ENCODE measurements around the gene PHACTR1. TPM values are rescaled to one million over a fixed set of nuclear protein-coding genes. Genes with fewer than 3 reads are reported as not detected.

Gene PHACTR1
- total RNA-seq, 1 experiment from 2014 or later, result not detected

DNA sequence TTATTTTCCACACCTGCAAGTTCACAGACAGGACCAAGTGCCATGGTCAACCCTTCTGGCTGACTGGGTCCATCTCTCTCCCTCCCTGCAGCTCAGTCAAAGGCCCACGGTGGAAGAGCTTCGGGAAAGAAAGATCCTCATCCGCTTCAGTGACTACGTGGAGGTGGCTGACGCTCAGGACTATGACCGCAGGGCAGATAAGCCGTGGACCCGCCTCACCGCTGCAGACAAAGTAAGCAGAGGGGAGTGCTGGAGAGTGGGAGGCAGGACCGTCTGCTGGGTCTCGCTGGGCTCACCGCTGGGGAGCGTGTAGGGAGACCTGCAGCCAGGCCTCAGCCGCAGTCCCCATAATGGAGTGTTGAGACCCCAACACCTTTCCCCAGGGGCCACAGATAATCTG is 566.8 kb downstream of the PHACTR1 start:
- no peak for DNase-seq (ENCODE audit: low spot score)

DNA sequence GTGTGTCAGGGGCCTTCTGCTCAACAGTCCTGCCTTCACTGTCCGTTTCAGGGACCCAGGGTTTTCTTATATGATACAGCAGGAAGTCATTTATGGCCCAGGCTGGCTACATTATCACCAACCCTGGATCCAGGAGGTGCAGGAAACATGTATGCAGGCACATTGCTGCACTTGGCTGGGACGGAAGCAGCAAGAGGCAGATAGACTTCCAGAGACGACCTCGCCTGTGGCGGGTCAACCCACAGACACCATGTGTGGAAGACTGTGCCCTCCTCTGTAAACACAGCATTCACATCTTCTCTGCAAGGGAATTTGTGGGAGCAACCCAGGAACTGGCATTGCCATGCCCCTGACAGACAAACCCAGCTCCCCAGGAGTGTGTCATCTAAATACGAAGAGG is 568.1 kb downstream of the PHACTR1 start:
- DNase-seq (ENCODE audit: low spot score), result no peak

DNA sequence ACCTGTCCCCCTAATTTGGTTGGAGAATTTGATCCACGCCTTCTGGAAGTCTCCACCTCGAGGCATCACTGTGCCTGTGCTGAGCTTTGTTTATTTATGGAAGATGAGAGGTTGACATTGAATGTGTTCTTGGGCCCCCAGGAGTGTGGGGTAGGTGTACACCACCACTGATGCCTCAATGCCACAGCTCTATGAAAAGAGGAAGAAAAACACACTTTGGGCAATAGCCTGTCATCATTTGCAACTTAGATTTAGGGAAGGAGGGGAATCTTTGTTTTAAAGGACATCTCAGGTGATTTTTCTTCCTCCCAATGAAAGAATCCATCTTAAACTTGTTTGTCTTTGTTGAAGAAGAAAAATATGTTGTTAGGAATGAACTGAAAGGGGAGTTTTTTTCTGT is 569.1 kb downstream of the PHACTR1 start:
- no peak for DNase-seq (ENCODE audit: low spot score)

DNA sequence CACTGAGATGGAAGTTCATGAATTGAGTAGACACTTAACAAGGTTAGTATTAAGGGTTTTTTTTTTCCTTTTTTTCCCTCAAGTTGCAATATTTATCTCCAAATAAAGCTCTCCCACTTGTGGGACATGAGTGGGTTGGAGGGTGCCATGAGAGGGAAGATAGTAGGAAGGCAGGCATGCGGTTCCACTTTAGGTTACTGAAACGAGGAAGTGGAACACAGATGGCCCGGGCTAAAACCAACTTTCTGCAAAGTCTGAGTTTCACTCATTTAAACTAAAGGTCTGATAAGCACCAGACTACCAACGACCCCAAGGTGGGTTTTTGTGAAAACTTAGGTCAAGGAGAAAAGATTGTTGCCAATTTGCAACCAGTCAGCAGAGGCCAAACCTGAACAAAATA is 569.6 kb downstream of the PHACTR1 start:
- DNase-seq (ENCODE audit: low spot score), result no peak

DNA sequence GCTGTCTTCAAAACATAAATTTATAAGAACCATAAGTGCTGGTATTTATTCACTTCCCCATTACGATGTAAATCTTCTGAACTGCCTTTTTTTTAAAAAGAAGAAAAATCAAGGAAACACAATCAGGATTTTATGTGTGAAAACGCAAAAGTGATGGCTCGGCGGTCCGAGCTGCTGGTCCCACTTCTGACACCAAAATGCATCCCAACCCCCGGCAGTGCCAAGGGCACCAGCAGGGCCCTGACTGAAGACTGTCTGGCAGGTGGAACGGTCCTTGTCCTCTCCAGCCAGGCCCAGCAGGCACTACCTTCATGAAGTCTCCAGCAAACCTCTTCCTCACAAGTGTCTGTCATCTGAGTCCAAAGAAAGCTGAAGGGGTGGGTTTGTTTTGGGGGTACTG is 570.5 kb downstream of the PHACTR1 start:
- no peak for DNase-seq (ENCODE audit: low spot score)

DNA sequence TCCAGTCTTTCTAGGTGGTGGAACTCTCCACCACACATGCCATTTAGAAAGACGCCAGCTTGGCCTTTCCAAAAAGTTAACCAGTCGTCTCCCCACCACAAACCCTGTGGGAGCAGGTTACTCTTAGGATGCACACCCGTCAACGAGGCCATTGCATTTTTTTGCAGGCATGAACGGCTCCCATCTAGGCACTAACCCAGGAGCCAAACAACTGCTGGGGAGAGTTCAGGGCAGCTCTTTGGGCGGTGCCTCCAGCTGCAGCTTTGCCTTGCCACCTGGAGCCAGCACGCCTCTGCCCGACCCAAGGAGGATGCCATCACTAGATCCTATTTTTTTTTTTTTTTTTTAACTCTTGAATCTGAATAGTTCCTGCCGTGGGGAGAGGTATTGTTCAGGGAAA is 571.9 kb downstream of the PHACTR1 start:
- no peak for DNase-seq (ENCODE audit: low spot score)

DNA sequence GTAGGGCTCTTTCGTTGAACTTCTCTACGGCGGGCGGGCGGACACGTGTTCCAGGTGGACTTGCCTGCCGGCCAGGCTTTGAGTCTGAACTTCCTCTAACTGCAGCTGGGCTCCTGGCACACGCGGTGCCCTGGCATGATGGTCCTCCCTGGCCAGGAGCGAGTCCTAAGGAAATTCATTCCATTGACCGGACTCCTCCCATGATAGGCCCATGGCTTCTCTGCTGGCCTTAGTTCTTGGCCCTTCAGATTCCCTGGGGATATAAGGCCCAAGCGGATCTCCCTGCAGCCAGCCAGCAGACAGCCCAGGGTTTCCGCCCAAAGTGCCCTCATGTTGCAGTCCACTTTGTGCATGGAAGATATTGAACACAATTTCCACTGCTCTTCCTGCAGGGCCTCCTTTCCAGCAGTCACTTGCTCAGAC is 572.4 kb downstream of the PHACTR1 start:
- DNase-seq (ENCODE audit: low spot score), result no peak

DNA sequence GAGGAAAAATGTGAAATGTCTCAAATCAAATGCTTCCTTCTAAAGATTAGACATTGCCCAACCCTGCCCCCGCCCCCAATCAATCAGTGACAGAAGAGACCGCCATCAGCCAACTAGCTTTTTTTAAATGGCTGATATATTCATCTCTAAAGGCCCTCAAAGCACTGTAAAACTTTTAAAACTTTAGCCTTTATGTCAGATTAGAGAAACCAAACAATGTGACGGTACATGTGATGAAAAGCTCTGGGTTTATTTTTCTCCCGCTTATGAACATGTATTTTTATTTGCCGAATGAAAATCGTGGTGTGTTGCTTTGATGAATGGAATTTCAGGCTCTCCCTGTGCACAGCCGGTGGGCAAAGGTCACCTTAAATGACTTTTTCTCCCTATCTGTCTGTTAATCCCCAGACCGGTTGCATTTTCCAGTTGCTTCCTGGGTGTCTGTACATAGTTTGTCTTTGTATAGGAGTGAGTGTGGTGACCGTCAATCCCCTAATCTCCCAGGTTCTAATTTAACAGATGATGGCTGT is 573.3 kb downstream of the PHACTR1 start:
- peak; percentile 42 for DNase-seq (ENCODE audit: low spot score)

DNA sequence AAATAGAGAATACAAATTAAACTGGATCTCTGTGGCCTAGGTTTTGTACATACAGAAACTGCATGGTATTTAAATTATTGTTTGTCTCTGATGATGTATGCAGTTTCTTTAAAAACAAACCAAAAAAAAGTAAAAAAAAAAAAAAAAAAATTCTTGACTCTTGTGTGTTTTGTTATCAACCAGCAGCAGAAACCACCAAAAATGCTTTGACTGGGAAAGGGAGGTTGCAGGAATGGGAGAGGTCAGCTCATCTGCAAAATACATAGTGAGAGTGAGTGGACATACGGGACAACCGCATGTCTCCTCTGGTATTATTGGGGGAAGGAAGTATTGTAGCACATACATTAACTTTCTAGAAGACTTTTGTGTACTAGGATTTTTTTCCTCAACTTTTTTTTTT is 573.8 kb downstream of the PHACTR1 start:
- no peak for DNase-seq (ENCODE audit: low spot score)

DNA sequence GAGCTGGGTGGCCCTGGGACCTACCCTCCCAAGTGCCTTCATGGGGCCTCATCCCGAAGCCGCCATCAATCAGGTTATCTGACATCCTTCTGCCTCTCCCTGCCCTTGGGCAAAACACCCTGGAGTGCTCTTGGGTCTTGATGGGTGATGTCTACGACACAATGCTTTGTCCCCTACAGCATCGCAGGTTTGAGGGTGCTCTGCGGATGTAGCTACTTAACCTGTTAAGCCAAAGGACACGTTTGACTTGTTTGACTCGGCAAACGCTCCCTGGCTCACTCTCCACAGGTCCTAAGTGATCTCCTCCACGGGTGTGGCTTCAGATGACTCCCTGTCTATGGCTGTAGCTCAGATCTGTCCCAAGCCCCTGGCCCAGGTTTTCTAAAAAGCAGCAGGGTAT is 576.2 kb downstream of the PHACTR1 start:
- no peak for DNase-seq (ENCODE audit: low spot score)

DNA sequence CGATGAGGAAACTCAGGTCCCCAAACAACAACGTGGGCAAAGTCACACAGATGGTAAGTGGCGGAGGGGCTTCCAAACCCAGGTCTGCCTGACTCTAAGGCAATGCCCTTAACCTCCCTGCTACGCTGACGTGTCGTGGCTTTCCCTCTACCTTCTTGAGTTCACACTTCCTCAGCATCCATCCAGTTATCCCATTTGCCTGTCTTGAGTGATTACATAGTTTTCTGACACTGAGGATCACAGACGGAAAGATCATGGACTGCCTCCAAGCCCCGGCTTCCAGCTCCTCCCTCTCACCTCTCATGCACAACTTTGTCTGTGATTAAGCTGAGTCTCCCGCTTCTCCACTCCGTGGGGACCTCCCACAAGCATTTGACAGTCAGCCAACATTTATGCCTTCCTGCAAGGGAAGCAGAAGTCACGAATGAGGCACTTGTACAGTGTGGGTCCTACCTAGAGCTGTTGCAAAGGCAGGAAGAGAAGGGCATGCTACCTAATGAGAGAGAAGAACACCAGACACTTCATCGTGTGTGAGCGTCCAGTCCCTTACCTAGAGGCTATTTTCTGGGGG is 578.0 kb downstream of the PHACTR1 start:
- DNase-seq (ENCODE audit: low spot score), result no peak

DNA sequence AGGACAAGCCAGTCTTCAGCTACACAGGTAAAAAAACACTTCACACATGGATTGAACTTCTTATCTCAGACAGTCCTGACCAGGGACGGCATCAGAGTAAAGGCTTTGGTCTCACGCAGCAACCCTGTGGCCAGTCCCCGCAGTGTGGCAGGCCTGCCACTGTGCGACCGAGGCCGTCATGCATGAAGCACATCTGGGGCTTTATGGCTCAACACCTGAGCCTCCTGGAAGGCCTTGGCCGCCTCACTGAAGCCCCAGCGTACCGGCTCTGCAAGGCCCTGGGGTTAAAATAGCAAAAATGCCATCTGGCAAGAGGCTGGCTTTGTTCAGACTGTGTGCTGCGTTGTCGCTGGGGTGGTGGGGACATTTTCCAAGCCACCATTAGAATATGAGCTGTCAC is 579.0 kb downstream of the PHACTR1 start:
- DNase-seq (ENCODE audit: low spot score), result no peak

DNA sequence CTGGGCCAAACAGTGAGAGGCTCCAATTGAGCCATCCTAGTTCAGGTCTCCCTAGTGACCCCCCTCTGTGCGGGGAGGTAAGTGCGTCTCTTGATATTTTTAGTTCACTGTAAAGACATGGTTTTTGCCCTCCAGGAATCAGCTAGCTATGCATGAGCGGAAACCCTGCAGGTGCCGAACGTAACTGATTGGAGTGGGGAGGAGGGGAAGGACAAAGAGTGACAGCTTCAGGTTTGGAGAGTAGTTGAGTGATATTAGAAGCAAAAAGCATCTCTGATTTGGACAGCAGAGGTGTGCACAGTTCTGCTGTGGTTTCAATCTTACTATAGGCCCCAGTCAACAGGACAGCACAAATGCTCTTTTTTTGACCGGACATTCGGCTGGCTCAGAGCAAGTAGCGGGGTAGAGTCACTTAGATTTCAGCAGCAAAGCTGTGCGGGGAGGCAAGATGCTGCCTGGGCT is 580.0 kb downstream of the PHACTR1 start:
- DNase-seq (ENCODE audit: low spot score), result no peak

DNA sequence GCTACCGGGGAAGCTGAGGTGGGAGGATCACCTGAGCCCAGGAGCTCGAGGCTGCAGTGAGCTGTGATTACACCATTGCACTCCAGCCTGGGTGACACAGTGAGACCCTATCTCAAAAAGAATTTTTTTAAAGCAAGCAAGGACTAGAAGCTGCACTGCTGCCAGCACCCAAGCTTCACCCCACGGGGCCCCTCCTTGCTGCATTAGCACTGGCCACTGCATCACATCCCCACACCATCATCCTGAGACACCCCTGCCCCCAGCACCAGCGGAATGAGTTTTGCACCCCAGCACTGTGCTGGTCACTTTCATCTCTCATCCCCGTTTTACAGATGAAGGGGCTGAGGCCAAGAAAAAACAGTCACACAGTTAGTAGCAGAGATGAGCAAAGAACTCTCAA is 580.8 kb downstream of the PHACTR1 start:
- DNase-seq (ENCODE audit: low spot score), result no peak

DNA sequence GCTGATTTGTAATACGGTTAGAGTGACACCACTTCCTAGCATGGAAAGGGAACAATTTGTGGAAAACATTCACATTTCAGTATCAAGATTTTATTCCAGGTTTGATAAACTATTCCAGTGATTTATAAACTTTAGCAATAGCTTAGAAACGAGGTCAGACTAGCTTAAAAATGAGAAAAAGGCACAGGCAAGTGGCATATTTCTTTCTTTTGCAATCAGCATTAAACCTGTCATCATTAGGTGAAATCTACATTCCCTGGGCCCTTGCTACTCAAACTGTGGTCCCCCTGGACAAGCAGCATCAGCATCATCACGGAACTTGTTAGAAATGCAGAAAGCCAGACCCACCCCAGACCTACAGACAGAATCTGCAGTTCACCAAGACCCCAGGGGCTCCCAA is 581.9 kb downstream of the PHACTR1 start:
- no peak for DNase-seq (ENCODE audit: low spot score)

DNA sequence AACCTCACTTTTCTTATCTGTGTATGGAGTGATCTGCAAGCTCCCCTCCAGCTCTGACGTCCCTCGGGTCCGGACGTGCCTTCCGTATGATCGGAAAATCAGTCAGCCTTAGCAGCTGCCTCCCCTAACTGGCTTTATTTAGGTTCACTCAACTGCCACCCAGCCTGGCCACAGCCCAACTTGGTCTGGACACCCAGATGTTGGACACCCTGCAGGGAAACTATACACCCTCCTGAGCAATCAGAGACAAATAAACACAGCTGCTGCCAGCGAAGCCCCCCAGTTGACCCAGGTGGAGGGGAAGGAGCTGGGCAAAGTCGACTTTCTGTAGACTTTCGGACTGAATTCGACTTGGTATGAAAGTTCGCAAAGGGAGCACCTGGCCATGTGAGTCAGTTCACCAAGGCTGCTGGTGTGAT is 582.8 kb downstream of the PHACTR1 start:
- no peak for DNase-seq (ENCODE audit: low spot score)

DNA sequence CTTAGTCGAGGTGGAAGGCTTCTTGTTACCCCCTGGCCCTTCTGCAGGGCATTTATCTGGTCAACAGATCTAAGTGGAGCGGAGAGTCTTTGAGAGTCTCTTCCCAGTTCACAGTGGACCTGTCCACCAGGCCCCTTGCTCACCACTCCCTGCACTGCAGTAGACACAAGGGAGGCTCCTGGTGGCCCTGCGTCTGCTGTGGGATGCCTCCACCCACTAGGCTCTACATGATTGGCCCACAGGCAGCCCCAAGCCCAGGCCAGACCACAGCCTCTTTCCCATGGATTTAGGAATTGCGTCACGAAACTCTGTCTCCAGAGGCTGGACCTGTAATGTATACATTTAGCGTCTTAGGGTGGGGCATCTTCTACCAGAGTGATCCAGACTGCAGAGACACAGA is 583.4 kb downstream of the PHACTR1 start:
- DNase-seq (ENCODE audit: low spot score), result no peak

DNA sequence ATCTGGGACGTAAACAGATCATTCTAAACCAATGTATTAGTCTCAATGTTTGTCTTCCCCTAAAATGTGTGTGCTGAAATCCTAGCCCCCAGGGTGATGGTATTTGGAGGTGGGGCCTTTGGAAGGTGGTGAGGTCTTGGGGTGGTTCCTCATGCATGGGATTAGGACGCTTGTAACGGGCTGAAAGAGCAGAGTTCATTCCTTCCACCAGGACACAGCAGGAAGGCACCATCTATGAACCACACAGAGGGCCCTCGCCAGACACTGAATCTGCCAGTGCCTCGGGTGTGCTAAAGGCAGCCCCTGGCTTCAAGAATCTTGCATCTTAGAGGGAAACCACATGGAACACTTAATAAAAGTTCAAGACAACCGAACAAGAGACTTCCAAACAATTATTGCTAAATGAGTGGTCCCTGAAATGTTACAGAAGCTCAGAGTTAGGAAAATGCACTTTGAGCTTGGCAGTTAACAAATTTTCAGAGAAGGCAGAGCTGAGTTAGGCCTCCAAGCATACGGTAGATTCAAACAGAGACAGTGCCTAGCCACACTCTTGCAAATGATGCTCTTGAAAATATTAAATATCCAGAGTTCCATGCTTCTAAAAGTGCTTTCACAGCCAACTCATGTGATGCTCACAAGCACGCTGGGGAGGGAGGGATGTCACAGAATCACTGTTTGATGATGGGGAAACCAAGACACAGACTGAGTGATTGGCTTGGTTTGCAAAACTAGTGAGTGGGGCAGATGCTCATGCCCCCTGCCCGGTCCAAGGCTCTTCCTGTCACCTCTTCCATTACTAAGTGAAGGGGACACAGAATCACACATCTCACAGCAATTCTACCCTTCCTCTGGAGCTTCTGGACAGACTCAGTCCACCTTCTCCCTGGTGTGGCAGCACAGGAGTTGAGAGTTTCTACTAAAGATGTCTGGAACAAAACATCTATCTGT is 584.4 kb downstream of the PHACTR1 start:
- DNase-seq (ENCODE audit: low spot score), result no peak

DNA sequence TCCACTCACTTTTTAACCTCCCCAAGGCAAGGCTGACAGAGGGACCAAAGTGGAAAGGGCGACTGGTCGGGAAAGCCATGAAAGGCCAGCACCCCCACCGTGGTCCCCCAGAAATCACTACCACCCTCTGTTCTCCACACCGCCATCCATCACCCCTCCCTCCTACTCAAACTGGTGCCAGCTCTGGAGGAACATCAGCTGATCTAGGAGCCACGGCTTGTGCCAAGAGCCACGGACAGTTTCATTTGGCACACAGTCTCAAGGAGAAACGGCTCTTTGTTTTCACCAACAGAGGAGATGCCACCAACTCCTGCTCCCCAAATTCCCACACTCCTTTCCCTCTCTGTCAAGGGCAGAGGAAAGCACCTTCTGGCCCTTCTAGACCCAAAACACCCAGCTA is 585.7 kb downstream of the PHACTR1 start:
- no peak for DNase-seq (ENCODE audit: low spot score)

DNA sequence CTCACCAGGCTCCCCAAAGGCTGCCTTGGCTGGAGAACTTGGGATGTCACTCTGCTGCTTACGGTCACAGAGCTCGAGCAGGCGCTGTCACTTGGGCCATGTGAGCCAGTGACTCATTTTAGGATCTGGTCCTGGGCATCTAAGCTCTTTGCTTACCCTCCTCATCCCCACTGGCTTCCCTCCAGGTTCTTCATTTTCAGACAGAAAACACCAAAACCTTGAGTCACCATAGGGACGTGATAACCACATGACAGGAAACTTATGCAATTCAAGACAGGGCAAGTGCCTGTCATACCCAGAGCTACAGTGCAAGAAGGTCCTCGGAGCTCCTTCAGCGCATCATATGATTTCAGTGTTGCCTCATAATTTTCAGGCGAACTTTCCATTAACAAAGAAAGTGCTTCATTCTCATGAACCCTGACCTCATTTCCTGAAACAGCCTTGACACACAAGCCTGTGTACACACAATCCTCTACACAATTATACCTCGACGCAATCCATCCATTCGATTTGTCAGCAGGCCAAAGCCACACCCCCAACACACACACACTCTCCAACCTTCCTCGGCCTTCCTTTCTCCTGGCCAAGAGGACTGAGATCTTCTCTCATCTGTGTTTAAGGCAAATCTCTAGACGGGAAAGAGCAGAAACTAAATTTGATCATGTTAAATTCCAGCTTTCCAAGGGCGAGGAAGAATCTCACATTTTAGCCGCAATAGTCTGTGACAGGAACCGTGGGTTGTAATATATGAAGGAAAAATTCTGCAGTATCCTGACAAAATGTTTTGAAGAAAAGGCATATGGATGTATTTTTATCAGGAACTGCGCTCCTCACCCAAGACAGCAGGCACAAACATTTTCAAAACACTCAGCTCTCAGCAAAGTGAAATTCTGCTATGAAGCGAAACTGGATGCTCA is 586.4 kb downstream of the PHACTR1 start:
- DNase-seq (ENCODE audit: low spot score), result no peak

DNA sequence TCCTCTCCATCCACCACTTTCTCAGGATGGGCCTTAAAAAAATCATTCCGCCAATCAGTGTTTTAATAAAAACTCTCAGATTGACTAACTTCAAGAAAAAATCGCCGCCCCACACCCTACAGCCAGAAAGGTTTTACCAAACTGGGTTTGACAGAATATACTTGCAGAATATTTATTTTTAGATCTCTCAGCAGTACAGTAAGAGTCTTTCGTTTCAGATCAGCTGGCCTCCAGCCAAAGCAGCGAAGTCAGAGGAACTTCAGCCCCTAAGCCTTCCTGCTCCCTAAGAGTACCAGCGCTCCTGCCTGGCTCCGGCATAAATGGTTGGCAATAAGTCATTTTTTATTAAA is 587.1 kb downstream of the PHACTR1 start:
- no peak for DNase-seq (ENCODE audit: low spot score)

DNA sequence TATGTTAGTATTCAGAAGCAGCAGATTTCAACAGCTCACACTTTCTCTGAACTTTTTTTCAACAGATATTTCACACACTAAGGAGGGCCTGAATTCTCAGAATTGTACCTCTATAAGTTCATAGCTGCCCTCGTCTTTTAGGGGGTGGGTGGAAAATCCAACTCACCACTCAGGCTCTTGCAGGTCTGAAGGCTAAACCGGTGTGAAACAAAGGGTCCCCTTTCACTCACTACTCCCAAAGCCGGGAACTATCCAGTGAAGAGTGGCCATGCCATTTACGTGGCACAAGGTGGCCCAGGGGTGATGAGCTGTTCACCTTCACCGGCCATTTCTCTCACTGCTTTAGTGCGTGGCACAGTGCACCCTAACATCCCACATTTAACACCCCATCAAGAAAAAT is 587.5 kb downstream of the PHACTR1 start:
- DNase-seq (ENCODE audit: low spot score), result no peak
